Activated CD4-positive, CD25-positive, alpha-beta regulatory T cell treated with anti-CD3 and anti-CD28 coated beads, Interleukin-2, amount 50 U/mL, for 16 hours (primary cell): Measurements from ENCODE around the gene AMOTL1.

Source experiments
- DNase-seq: peaks from one replicate; pipeline ENCODE4 v3.0.0-alpha.2; 2020; ENCODE audit warnings: low read depth, low spot score

AMOTL1 gene

GRCh38 chr11:94742665-94743064, 25.5 kb upstream of the AMOTL1 start:
- no peak for DNase-seq

- no peak for DNase-seq
Measured at GRCh38 chr11:94746721-94747120, 21.4 kb upstream of the AMOTL1 start.

- no peak for DNase-seq
Measured at GRCh38 chr11:94747146-94747545, 21.0 kb upstream of the AMOTL1 start.

- no peak for DNase-seq
Measured at GRCh38 chr11:94747601-94748041, 20.5 kb upstream of the AMOTL1 start.

GRCh38 chr11:94749369-94749768, 18.8 kb upstream of the AMOTL1 start:
- DNase-seq, result no peak

GRCh38 chr11:94750319-94751217, 17.6 kb upstream of the AMOTL1 start:
- DNase-seq, result no peak

- DNase-seq, result no peak
Measured at GRCh38 chr11:94751218-94751609, 16.9 kb upstream of the AMOTL1 start.

GRCh38 chr11:94751786-94752185, 16.4 kb upstream of the AMOTL1 start:
- no peak for DNase-seq

- DNase-seq, result no peak
Measured at GRCh38 chr11:94753630-94754029, 14.5 kb upstream of the AMOTL1 start.

GRCh38 chr11:94754335-94754734, 13.8 kb upstream of the AMOTL1 start:
- no peak for DNase-seq

GRCh38 chr11:94754819-94755218, 13.3 kb upstream of the AMOTL1 start:
- no peak for DNase-seq

GRCh38 chr11:94755494-94755893, 12.7 kb upstream of the AMOTL1 start:
- no peak for DNase-seq

- DNase-seq, result no peak
Measured at GRCh38 chr11:94757037-94757735, 11.0 kb upstream of the AMOTL1 start.

- no peak for DNase-seq
Measured at GRCh38 chr11:94758666-94759065, 9.5 kb upstream of the AMOTL1 start.

GRCh38 chr11:94759522-94759921, 8.6 kb upstream of the AMOTL1 start:
- DNase-seq, result no peak

GRCh38 chr11:94760296-94760695, 7.9 kb upstream of the AMOTL1 start:
- DNase-seq, result no peak

- no peak for DNase-seq
Measured at GRCh38 chr11:94762208-94762607, 5.9 kb upstream of the AMOTL1 start.

- no peak for DNase-seq
Measured at GRCh38 chr11:94762995-94763394, 5.2 kb upstream of the AMOTL1 start.

- no peak for DNase-seq
Measured at GRCh38 chr11:94766713-94767206, 1.4 kb upstream of the AMOTL1 start.

- no peak for DNase-seq
Measured at GRCh38 chr11:94767291-94767690, 865 bp upstream of the AMOTL1 start.

GRCh38 chr11:94768602-94769541, 716 bp downstream of the AMOTL1 start:
- no peak for DNase-seq

GRCh38 chr11:94769880-94770279, 1.7 kb downstream of the AMOTL1 start:
- no peak for DNase-seq
